HepG2 (cell line): ENCODE results near the gene OTOP3. TPM values are rescaled to one million over a fixed set of nuclear protein-coding genes. Genes with fewer than 3 reads are reported as not detected.

Experiments
- ASH2L ChIP-seq: fragments of 300-600, 200-600 bp; sonication (generic); IDR thresholded peaks from 2 replicates; pipeline ENCODE4 v1.7.0; 2017; ENCODE audit warnings: low read depth, mild to moderate bottlenecking, moderate library complexity, mixed read lengths, low read length; ENCODE audit not compliant: insufficient read length
- ATF4 ChIP-seq, 2 experiments: fragments of 450-650 bp in 1 of 2; sonication (generic) in 1 of 2; formaldehyde crosslinking; IDR thresholded peaks; 2 replicates each; pipeline versions ENCODE4 v1.5.0 to v1.8.0; 2020 to 2022; ENCODE audit warnings: mild to moderate bottlenecking in 1 of 2, missing genetic modification reagents in 1 of 2
- BCL6 ChIP-seq: IDR thresholded peaks from 2 replicates; pipeline ENCODE4 v1.6.1; 2016; ENCODE audit warnings: missing genetic modification reagents, missing compliant biosample characterization
- FOXO1 ChIP-seq: sonication (generic); formaldehyde crosslinking; IDR thresholded peaks from 2 replicates; pipeline ENCODE4 v1.4.0; 2020; ENCODE audit warnings: missing genetic modification reagents
- GFI1 ChIP-seq: sonication (generic); formaldehyde crosslinking; IDR thresholded peaks from 2 replicates; pipeline ENCODE4 v1.5.0; 2020; ENCODE audit warnings: missing genetic modification reagents, mild to moderate bottlenecking, borderline replicate concordance
- KLF9 ChIP-seq: IDR thresholded peaks from 2 replicates; pipeline ENCODE4 v1.6.1; 2016; ENCODE audit warnings: low read depth
- NCOA1 ChIP-seq: sonication (generic); formaldehyde crosslinking; IDR thresholded peaks from 2 replicates; pipeline ENCODE4 v1.9.0; 2021; ENCODE audit warnings: missing genetic modification reagents
- NR3C1 ChIP-seq: sonication (generic); formaldehyde crosslinking; IDR thresholded peaks from 2 replicates; pipeline ENCODE4 v1.4.0; 2020; ENCODE audit warnings: missing genetic modification reagents
- PITX1 ChIP-seq: sonication (generic); formaldehyde crosslinking; IDR thresholded peaks from 2 replicates; pipeline ENCODE4 v1.5.1; 2020; ENCODE audit warnings: mild to moderate bottlenecking, missing genetic modification reagents
- PLRG1 ChIP-seq: fragments of 450-650 bp; conservative IDR thresholded peaks from 2 replicates; pipeline ENCODE4 v1.6.1; 2016
- RFXAP ChIP-seq: sonication (generic); formaldehyde crosslinking; IDR thresholded peaks from 2 replicates; pipeline ENCODE4 v1.4.0; 2020; ENCODE audit warnings: missing genetic modification reagents, borderline replicate concordance
- SIN3A ChIP-seq: IDR thresholded peaks from 2 replicates; pipeline ENCODE4 v1.6.1; 2011; ENCODE audit warnings: low read depth, mild to moderate bottlenecking, control low read depth, low read length, borderline replicate concordance
- SOX5 ChIP-seq: IDR thresholded peaks from 2 replicates; pipeline ENCODE4 v1.6.1; 2016; ENCODE audit warnings: borderline replicate concordance
- SRSF9 ChIP-seq: fragments of 200-400 bp; formaldehyde crosslinking; IDR thresholded peaks from 2 replicates; pipeline ENCODE4 v1.6.1; 2018; ENCODE audit warnings: borderline replicate concordance, mild to moderate bottlenecking, low read depth, low read length; ENCODE audit not compliant: insufficient read depth, poor library complexity, severe bottlenecking
- TEAD3 ChIP-seq: optimal IDR thresholded peaks from 2 replicates; pipeline ENCODE3; 2016; ENCODE audit warnings: borderline replicate concordance
- ZFP91 ChIP-seq: sonication (generic); formaldehyde crosslinking; IDR thresholded peaks from 2 replicates; pipeline ENCODE4 v1.9.0; 2022; ENCODE audit warnings: missing genetic modification reagents, mild to moderate bottlenecking, borderline replicate concordance
- ZMYM2 ChIP-seq: sonication (generic); formaldehyde crosslinking; IDR thresholded peaks from 2 replicates; pipeline ENCODE4 v1.8.0; 2022; ENCODE audit warnings: mild to moderate bottlenecking, missing genetic modification reagents
- ZNF18 ChIP-seq: sonication (generic); formaldehyde crosslinking; IDR thresholded peaks from 2 replicates; pipeline ENCODE4 v1.8.0; 2022; ENCODE audit warnings: mild to moderate bottlenecking, missing genetic modification reagents; ENCODE audit not compliant: insufficient replicate concordance
- ZNF24 ChIP-seq: fragments of 450-650 bp; IDR thresholded peaks from 2 replicates; pipeline ENCODE4 v1.6.1; 2017; ENCODE audit warnings: antibody characterized with exemption, mild to moderate bottlenecking
- ZNF709 ChIP-seq: sonication (generic); formaldehyde crosslinking; IDR thresholded peaks from 2 replicates; pipeline ENCODE4 v1.5.0; 2020; ENCODE audit warnings: mild to moderate bottlenecking, missing genetic modification reagents
- ZNF747 ChIP-seq: sonication (generic); formaldehyde crosslinking; IDR thresholded peaks from 2 replicates; pipeline ENCODE4 v1.8.1; 2023; ENCODE audit warnings: missing genetic modification reagents, mild to moderate bottlenecking, borderline replicate concordance
- ZNF883 ChIP-seq: sonication (generic); formaldehyde crosslinking; IDR thresholded peaks from 2 replicates; pipeline ENCODE4 v1.5.1; 2020; ENCODE audit warnings: mild to moderate bottlenecking, missing genetic modification reagents; ENCODE audit errors: not compliant biosample characterization
- polyA plus RNA-seq, 8 experiments: library from polyadenylated mRNA; depleted of rRNA in 3 of 8; stranded (reverse) in 7 of 8; unstranded in 1 of 8; fragments of >200 nt; fragmentation: Illumina TruSeq in 4 of 8; extraction: Trizol in 4 of 8; gene quantifications; 2 replicates each; pipeline versions ENCODE4 v1.2.1 to v1.2.3, GENCODE V29; 2011 to 2016; ENCODE audit warnings: low read depth in 4 of 8, missing spikeins in 1 of 8, mixed read lengths in 1 of 8; ENCODE audit not compliant: insufficient read depth in 1 of 8
- total RNA-seq, 5 experiments: library from RNA; depleted of rRNA; stranded (reverse); fragments of >200 nt; fragmentation: Illumina TruSeq; extraction: Trizol; gene quantifications; 2 replicates each; pipeline ENCODE4 v1.2.3, GENCODE V29; 2016; ENCODE audit warnings: low read depth in 1 of 5

OTOP3 gene
- total and polyA plus RNA-seq, 2 of the 13 experiments (the other 11 are each of a cell fraction or from before 2014, with no cell fraction given) = not detected

GRCh38 chr17:74981979-74982662, 46.4 kb downstream of the OTOP3 start (continued):
- peak; percentile 98 for TF ChIP-seq ZFP91 (CRISPR knock-in tag)
- TF ChIP-seq TEAD3 (CRISPR knock-in tag) = peak; percentile 27
- no peak; the same call in none of the 2 replicates for TF ChIP-seq PITX1 (CRISPR knock-in tag)
- TF ChIP-seq FOXO1 (CRISPR knock-in tag) = peak; percentile 20; the same call in 1 of the 2 replicates
- TF ChIP-seq ZNF747 = peak; percentile 40; the same call in 1 of the 2 replicates
- no peak for TF ChIP-seq PLRG1
- no peak; the same call in 1 of the 2 replicates for TF ChIP-seq KLF9
- peak; percentile 73; the same call in 1 of the 2 replicates for TF ChIP-seq ZNF709
- peak; percentile 69; the same call in 1 of the 2 replicates for TF ChIP-seq SIN3A
- peak; percentile 89; the same call in 1 of the 2 replicates for TF ChIP-seq GFI1 (CRISPR knock-in tag)
- 0 out of 2 replicates have a peak, but pooled peaks have one; percentile 6 for TF ChIP-seq ZMYM2 (CRISPR knock-in tag)
- peak; percentile 80; the same call in 1 of the 2 replicates for TF ChIP-seq RFXAP
- TF ChIP-seq SRSF9 = no peak
- TF ChIP-seq NCOA1 (CRISPR knock-in tag) = peak; percentile 82; the same call in 1 of the 2 replicates
- peak; percentile 33 for TF ChIP-seq SOX5 (CRISPR knock-in tag)
- no peak for TF ChIP-seq NR3C1 (CRISPR knock-in tag)
- TF ChIP-seq ZNF883 (CRISPR knock-in tag) = peak; percentile 96
- peak in 1 of 2 experiments; percentile 22; a peak in 2 of 4 replicates for TF ChIP-seq ATF4 (CRISPR knock-in tag; IDR thresholded peaks at IDR 0.05)
- peak; percentile 52 for TF ChIP-seq BCL6 (CRISPR knock-in tag)
- TF ChIP-seq ZNF18 (CRISPR knock-in tag) = peak; percentile 77
- peak; percentile 81 for TF ChIP-seq ASH2L
- TF ChIP-seq ZNF24 = no peak
